NB4 (cell line): ENCODE results near the gene KLHL30.

Experiments used
- POLR2A ChIP-seq: IDR thresholded peaks from 2 replicates; pipeline ENCODE4 v1.6.1; 2011; ENCODE audit warnings: mild to moderate bottlenecking; ENCODE audit not compliant: insufficient read length; ENCODE audit errors: extremely low read depth
- TF ChIP-seq, protein P1 (sequence below): IDR thresholded peaks from one replicate; pipeline ENCODE4 v1.5.1; 2012; ENCODE audit warnings: low read depth, low read length

DNA sequence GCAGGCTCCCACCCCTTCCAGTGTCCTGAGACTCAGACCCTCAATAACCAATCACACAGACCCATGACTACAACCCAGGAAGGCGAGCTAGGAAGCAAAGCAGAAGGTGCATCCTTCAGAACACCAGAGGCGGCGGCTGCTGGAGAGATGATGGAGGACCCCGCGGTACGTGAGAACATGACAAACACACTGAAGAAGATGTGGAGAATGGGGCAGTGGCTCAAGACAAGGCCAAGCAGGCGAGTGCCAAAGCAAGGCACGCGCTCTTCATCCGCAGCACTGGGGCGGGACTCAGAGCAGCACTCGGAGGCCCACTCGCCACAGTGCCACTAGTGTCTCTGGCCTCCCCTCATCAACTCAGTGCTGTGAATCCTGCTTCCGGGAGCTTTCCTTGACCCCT is 34.0 kb downstream of the KLHL30 start:
- TF ChIP-seq, protein P1, sequence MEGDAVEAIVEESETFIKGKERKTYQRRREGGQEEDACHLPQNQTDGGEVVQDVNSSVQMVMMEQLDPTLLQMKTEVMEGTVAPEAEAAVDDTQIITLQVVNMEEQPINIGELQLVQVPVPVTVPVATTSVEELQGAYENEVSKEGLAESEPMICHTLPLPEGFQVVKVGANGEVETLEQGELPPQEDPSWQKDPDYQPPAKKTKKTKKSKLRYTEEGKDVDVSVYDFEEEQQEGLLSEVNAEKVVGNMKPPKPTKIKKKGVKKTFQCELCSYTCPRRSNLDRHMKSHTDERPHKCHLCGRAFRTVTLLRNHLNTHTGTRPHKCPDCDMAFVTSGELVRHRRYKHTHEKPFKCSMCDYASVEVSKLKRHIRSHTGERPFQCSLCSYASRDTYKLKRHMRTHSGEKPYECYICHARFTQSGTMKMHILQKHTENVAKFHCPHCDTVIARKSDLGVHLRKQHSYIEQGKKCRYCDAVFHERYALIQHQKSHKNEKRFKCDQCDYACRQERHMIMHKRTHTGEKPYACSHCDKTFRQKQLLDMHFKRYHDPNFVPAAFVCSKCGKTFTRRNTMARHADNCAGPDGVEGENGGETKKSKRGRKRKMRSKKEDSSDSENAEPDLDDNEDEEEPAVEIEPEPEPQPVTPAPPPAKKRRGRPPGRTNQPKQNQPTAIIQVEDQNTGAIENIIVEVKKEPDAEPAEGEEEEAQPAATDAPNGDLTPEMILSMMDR: no peak
- no peak for TF ChIP-seq POLR2A
